Measurements from ENCODE around the gene LAMC3.
"Not testable (repeated sequence)": the region's sequence is repeated elsewhere in the genome, so short reads cannot be mapped to it uniquely, and the experiment has no call there.

LAMC3 gene

GRCh38 chr9:131028221-131028884, 19.4 kb downstream of the LAMC3 start:
- DNase-seq, result no peak

DNA sequence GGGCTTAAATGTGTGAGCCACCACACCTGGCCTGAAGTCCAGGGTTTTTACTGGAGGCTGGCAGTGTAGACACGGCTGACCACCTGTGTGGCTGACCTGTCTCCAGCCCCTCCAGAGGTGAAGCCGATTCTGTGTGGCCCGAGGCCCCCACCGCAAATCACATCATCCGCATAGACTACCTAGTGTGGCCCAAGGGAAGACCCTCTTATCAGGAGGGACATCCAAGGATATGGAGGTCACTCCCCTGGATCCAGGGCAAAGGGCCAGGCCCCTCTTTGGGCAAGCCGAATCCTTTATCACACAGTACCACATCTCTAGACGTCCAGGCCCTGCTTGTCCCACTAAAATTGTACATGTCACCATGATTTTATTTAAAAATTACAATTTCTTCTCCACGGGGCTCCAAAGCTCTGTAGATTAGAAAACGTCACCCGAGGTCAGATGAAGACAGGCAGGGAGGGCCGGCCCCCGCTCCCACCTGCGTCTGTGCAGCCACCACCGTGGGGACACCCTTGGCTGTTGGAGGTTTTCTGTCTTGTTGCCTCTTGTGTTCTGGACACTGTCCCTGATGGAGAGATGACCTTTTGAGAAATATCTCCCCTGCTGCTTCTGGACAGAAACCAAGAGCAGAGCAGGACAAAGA, 20.1 kb downstream of the LAMC3 start:
- DNase-seq, result no peak

DNA sequence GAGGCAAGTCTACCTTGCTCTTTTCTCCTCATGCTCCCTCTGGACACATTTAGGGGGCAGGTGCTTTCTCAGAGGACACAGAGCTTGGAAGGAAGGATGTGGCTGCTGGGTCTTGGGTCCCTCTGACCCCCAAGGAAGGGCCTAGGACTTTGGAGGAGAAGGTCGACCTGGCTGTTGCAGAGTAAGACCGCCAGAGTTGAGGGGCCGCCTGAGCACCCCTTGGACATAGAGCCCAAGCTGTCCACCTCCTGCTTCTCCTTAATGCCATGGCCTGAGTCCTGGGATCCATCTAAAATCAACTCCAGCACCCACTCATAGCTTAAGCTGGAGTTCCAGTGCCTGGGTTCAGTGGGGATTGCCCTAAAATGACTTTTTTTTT, 20.6 kb downstream of the LAMC3 start:
- no peak for DNase-seq

DNA sequence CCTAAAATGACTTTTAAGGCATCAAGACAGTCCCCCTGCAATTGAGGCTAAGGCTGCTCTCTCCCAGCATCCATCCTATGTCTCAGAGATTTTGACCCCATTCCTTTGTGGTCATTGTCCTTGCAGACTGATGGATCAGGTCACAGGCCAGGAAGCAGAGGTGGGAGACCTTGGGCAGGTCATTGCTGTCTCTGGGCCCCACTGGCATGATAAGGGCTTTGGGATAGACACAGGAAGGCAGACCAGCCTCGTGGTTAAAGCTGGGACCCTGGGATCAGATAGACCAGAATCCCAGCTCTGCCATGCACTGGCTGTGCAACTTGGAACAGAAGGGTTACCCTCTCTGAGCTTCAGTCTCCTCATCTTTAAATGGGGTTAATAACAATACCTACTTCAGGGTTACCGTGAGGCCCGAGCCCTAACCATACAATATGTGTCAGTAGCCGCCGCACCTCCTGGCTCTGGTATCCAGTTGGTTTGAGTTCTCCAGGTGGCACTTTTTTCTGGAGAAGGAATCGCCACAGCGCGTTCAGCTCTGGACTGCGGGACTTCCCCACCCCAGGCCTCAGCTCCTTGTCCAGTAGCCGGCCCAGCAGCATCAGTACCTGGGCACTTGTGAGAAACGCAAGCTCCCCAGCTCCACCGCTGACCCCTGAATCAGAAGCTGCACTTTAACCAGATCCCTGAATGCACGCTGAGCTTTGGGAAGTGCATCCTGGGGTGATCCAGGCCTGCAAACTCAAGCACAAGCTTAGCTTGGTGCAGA, 21.4 kb downstream of the LAMC3 start:
- DNase-seq, result no peak

DNA sequence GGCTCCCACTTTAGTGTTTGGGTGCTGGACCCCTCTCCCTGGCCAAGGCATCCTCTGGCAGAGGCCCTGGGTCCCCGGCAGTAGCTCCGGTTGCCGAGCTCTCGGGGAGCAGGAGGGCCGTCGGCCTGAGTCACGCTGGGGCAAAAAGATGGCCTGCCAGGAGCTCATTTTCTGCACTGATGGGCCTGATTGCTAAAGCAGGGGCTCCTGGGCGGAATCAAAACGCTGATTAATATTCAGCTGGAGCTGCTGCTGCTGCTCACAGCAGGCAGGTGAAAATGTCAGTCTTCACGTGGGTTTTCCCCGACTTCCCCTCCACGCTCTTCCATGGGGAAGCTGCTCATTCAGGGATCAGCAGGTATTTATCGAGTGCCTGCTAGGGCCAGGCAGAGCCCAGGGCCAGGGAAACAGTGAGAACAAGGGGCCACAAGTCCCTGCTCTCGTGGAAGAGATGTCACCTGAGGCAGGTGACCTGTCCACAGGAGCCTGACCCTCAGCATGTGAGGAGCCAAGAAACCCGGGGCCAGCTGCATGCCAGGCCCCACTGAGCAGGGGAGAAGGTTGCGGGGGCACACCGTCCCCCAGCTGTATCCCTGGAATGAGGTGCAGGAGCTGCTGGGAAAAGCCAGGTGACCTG, 22.1 kb downstream of the LAMC3 start:
- no peak for DNase-seq

GRCh38 chr9:131031642-131032005, 22.6 kb downstream of the LAMC3 start:
- DNase-seq, result no peak

- no peak for DNase-seq
These were observed 23.4 kb downstream of the LAMC3 start for GRCh38 chr9:131032384-131032783.

DNA sequence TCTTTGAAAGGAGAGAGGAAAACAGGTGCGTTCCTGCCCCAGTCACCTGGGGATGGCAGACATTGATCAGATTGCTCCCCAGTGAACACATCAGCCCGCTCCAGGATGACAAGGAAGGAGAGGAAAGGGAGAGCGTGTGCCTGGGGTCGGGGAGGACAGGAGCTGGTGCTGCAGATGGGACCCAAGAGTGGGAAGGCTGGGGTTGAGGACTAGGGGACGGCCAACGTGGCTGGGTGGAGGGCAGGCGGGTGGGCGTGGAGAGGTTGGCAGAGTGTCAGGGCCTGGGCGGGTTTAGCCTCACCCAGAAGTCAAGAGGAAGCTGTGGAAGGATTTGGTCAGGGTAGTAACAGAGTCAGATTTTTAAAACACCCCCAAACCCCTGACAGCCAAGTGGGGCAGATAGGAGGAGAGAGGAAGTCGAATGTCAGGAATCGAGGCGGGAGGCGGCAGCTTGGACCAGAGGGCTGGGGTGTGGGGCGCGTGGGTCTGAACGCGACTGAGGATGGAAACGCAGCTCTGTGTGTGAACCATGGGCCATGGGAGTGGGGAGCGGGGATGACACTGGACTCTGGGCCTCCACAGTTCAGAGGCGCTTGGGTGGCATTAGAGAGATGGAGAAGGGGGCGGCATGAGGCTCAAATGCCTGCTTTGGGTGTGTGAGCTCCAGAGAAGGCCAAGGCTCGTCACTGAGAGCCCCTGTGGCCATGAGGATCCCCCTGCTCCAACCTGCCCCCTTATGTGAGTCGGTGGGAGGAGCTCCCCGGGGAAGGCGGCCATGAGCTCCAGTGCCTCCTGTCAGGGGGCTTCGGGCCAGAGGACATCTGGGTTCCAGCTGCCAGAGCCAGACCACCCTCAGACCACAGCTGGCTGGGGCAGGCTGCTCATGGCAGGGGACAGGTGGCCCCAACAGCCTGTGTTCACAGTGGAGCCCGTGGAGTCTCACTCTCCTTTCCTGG, 24.6 kb downstream of the LAMC3 start:
- DNase-seq, result no peak

GRCh38 chr9:131034268-131034667, 25.3 kb downstream of the LAMC3 start:
- DNase-seq, result no peak

- not testable (repeated sequence) for DNase-seq
These were observed 25.8 kb downstream of the LAMC3 start for GRCh38 chr9:131034749-131035148.

DNA sequence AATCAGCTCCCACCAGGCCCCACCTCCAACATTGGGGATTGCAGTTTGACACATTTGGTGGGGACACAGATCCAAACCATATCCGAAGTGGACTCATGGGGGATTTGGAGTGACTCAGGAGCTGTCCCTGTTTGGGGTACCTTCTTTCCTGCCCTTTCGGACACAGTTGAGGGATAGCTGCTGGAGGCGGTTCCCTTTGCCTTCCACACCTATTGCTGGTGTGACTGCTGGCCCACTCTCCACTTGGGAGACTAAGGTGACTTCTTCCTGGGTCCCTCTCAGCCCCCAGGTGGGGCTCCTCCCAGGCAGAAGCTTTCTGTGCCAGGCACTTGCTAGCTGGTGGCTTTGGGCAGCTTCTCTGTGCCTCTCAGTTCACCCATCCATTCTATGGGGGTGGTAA, 26.6 kb downstream of the LAMC3 start:
- DNase-seq, result no peak

GRCh38 chr9:131036071-131036470, 27.1 kb downstream of the LAMC3 start:
- no peak for DNase-seq

GRCh38 chr9:131036529-131037334, 27.8 kb downstream of the LAMC3 start:
- DNase-seq, result peak in 1 of 51 donors; percentile 15

- DNase-seq, result peak in 1 of 51 donors; percentile 9
These were observed 28.6 kb downstream of the LAMC3 start for GRCh38 chr9:131037335-131038255.

DNA sequence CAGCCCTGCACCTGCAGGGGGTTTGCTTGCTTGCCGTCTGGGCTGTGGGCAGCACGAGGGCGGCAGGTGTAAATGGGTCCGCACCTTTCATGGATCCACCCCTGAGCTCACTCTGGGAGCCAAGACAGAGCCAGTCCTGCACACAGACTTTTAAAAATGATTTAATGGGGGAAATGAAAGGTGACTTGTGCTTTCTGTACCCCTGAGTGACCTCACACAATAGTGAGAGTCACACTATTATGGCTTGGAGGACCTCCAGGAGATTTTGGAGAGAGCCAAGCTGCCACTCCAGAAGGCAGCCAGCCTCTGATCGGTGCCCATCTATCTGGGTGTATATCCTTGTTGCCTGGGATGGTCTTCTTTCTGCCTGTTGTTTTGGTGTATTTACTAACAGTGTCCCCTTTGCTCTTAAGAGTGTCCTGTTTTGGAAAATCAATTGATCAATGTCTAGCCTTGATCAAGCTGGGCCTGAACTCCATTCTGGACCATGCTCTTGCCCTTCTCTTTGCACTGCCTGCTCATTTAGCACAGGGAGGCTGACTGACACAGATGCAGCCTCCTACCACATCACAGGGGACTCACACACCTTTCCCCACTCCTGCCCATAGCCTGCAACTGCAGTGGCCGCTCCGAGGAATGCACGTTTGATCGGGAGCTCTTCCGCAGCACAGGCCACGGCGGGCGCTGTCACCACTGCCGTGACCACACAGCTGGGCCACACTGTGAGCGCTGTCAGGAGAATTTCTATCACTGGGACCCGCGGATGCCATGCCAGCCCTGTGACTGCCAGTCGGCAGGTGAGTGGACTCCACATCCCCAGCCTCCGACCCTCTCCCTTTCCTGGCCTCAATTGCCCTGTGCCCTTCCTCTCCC, 29.5 kb downstream of the LAMC3 start:
- no peak for DNase-seq

- DNase-seq, result no peak
These were observed 30.4 kb downstream of the LAMC3 start for GRCh38 chr9:131039129-131039954.

- DNase-seq, result no peak
These were observed 33.7 kb downstream of the LAMC3 start for GRCh38 chr9:131042666-131043065.

Measured in hypothalamus (tissue), 51 donors.